OCI-LY1 (cell line): ENCODE results near the gene PAGR1.
A peak's percentile ranks its signal among the peaks of the same experiment; 100 is the strongest.

Experiments
- H2AFZ ChIP-seq: fragments of 200-600 bp; sonication (generic), shearing (Covaris generic); 2 replicates; pipeline ENCODE4 v1.6.0; 2014; ENCODE audit warnings: antibody characterized with exemption, mild to moderate bottlenecking, low read length
- H3F3A ChIP-seq: fragments of 200-600 bp; sonication (generic), shearing (Covaris generic); 2 replicates; pipeline ENCODE4 v1.6.0; 2014; ENCODE audit warnings: mild to moderate bottlenecking, antibody characterized with exemption, low read length, moderate library complexity; ENCODE audit not compliant: insufficient read depth
- H3K27ac ChIP-seq: fragments of 200-600 bp; sonication (generic); 2 replicates; pipeline ENCODE4 v1.5.1; 2014; ENCODE audit warnings: low read length, mixed run types, mild to moderate bottlenecking, low read depth; ENCODE audit not compliant: poor library complexity, severe bottlenecking
- H3K27me3 ChIP-seq: fragments of 200-600 bp; sonication (generic); 2 replicates; pipeline ENCODE4 v1.6.0; 2014; ENCODE audit warnings: antibody characterized with exemption, mild to moderate bottlenecking, low read length, moderate library complexity; ENCODE audit not compliant: insufficient read depth
- H3K36me3 ChIP-seq: fragments of 200-600 bp; sonication (generic); 2 replicates; pipeline ENCODE4 v1.6.1; 2014; ENCODE audit warnings: mild to moderate bottlenecking, antibody characterized with exemption, low read length, moderate library complexity, mixed read lengths; ENCODE audit not compliant: insufficient read depth
- H3K4me1 ChIP-seq: fragments of 200-600 bp; sonication (generic); 2 replicates; pipeline ENCODE4 v1.5.1; 2014; ENCODE audit warnings: mild to moderate bottlenecking, low read length, moderate library complexity; ENCODE audit not compliant: insufficient read depth, severe bottlenecking
- H3K4me2 ChIP-seq: fragments of 200-600 bp; sonication (generic), shearing (Covaris generic); 2 replicates; pipeline ENCODE4 v1.6.1; 2014; ENCODE audit warnings: low read length
- H3K4me3 ChIP-seq: fragments of 200-600 bp; sonication (generic); 2 replicates; pipeline ENCODE4 v1.5.1; 2014; ENCODE audit warnings: low read length, low read depth, mild to moderate bottlenecking, mixed read lengths; ENCODE audit not compliant: poor library complexity, severe bottlenecking
- H3K79me2 ChIP-seq: fragments of 200-600 bp; shearing (Covaris generic); 2 replicates; pipeline ENCODE4 v1.6.1; 2016; ENCODE audit warnings: mixed run types, low read length, mixed read lengths; ENCODE audit not compliant: insufficient read depth
- H3K9ac ChIP-seq: fragments of 200-600 bp; sonication (generic), shearing (Covaris generic); 2 replicates; pipeline ENCODE4 v1.6.1; 2014; ENCODE audit warnings: mild to moderate bottlenecking, low read length, mixed read lengths
- H3K9me2 ChIP-seq: fragments of 200-600 bp; sonication (generic), shearing (Covaris generic); 2 replicates; pipeline ENCODE4 v1.6.1; 2014; ENCODE audit warnings: low read depth, mild to moderate bottlenecking, low read length, mixed read lengths
- H3K9me3 ChIP-seq: fragments of 200-600 bp; shearing (Covaris generic); 2 replicates; pipeline ENCODE4 v1.6.1; 2014; ENCODE audit warnings: low read length, mixed read lengths
- H4K20me1 ChIP-seq: fragments of 200-600 bp; sonication (generic), shearing (Covaris generic); 2 replicates; pipeline ENCODE4 v1.6.0; 2016; ENCODE audit warnings: mild to moderate bottlenecking, low read length; ENCODE audit not compliant: insufficient read depth
- CTCF ChIP-seq: fragments of 200-600 bp; sonication (generic), shearing (Covaris generic); IDR thresholded peaks from 2 replicates; pipeline ENCODE4 v1.5.1; 2017; ENCODE audit warnings: mild to moderate bottlenecking, antibody characterized with exemption, low read length, moderate library complexity, mixed read lengths
- EZH2 ChIP-seq: fragments of 200-600 bp; sonication (generic), shearing (Covaris generic); IDR thresholded peaks from 2 replicates; pipeline ENCODE4 v1.8.0; 2017; ENCODE audit warnings: borderline replicate concordance, mixed run types, mild to moderate bottlenecking, antibody characterized with exemption, low read length, moderate library complexity, mixed read lengths

PAGR1 gene

DNA sequence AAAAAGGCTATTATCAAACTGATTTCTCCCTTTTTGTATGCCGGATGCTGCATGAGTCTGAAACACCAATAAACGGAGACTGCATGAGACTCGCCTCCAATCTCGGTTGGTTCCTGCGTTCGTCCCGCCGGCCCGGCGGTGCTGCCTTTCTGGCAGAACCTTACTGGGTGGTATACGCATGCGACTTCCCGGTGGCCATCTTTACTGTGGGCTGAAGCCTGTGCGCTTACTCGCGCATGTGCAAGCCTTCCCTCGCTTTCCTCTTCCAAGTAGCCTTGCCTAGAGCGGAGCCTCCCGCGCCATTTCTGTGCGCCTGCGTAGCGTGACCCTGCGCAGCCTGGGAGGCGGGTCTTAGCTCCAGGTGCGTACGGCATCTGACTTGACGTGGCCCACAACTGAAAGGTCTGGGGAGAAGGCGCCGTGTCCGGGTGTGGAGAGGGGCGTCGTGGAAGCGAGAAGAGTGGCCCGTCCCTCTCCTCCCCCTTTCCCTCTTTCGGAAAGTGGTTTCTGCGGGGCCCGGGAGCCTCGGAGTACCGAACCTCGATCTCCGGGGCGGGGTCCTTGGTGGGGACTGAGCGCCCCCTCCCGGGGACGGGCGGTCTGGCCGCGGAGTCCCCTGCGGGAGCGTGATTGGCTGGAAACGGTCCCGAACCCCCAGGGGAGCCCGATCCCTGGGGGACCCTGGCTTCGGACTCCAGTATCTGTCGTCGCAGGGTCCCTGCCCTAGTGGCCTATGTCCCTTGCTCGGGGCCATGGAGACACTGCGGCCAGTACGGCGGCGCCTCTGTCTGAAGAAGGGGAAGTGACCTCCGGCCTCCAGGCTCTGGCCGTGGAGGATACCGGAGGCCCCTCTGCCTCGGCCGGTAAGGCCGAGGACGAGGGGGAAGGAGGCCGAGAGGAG is at the start of gene PAGR1:
PAGR1 (plus strand) TSS at position 360 of the 901 bp plus-strand sequence; CDS start at position 734, 374 bp downstream.
- peak within 1 kb of the TSS; percentile 95 for H3K9ac ChIP-seq
- H3K4me1 ChIP-seq, result peaks cover 56% of the 10 kb centered on the region
- H2AFZ ChIP-seq, result peak within 1 kb of the TSS; percentile 19; the same call in 1 of the 2 replicates
- H3K27ac ChIP-seq, result peak within 1 kb of the TSS; percentile 73
- peak within 1 kb of the TSS; percentile 93 for H3K4me3 ChIP-seq
- TF ChIP-seq CTCF (peak; percentile 88), EZH2 (no peak)
- H3K27me3 ChIP-seq, result no peaks in the 10 kb centered on the region
- no peaks in the 10 kb centered on the region for H3F3A ChIP-seq
- H3K9me3 ChIP-seq, result no peaks in the 10 kb centered on the region
- peak within 1 kb of the TSS; percentile 91 for H3K4me2 ChIP-seq
- no peaks in the 10 kb centered on the region for H4K20me1 ChIP-seq
- no peaks in the 10 kb centered on the region for H3K79me2 ChIP-seq
- H3K9me2 ChIP-seq, result no peaks in the 10 kb centered on the region
- H3K36me3 ChIP-seq, result peaks cover 23% of the 10 kb centered on the region

GRCh38 chr16:29766571-29766970 is 49.4 kb upstream of the PAGR1 start:
- Histone ChIP-seq H3K27ac (no peak overlapping the region), H3K9ac (no peak overlapping the region), H3F3A (no peaks in the 10 kb centered on the region), H3K79me2 (no peaks in the 10 kb centered on the region), H3K4me1 (no peaks in the 10 kb centered on the region), H3K27me3 (no peaks in the 10 kb centered on the region), H3K9me2 (no peaks in the 10 kb centered on the region), H3K4me3 (no peak overlapping the region), H4K20me1 (no peaks in the 10 kb centered on the region), H3K4me2 (no peak overlapping the region), H3K36me3 (no peaks in the 10 kb centered on the region), H2AFZ (no peak overlapping the region), H3K9me3 (no peaks in the 10 kb centered on the region)
- no peak for TF ChIP-seq EZH2
- no peak for TF ChIP-seq CTCF

GRCh38 chr16:29767062-29767461 is 48.9 kb upstream of the PAGR1 start:
- H2AFZ ChIP-seq, result no peak overlapping the region
- no peaks in the 10 kb centered on the region for H3F3A ChIP-seq
- H3K79me2 ChIP-seq, result no peaks in the 10 kb centered on the region
- TF ChIP-seq EZH2 (no peak), CTCF (no peak)
- H3K27ac ChIP-seq, result no peak overlapping the region
- H3K4me3 ChIP-seq, result no peak overlapping the region
- H3K36me3 ChIP-seq, result no peaks in the 10 kb centered on the region
- no peaks in the 10 kb centered on the region for H3K9me2 ChIP-seq
- H4K20me1 ChIP-seq, result no peaks in the 10 kb centered on the region
- H3K4me1 ChIP-seq, result no peaks in the 10 kb centered on the region
- no peak overlapping the region for H3K4me2 ChIP-seq
- H3K9me3 ChIP-seq, result no peaks in the 10 kb centered on the region
- H3K27me3 ChIP-seq, result no peaks in the 10 kb centered on the region
- H3K9ac ChIP-seq, result no peak overlapping the region
